GM10266 (cell line): Measurements from ENCODE around the gene BCLAF1.
"Not testable (repeated sequence)": the region's sequence is repeated elsewhere in the genome, so short reads cannot be mapped to it uniquely, and the experiment has no call there.

Source experiments
- DNase-seq: peaks from one replicate; pipeline ENCODE4 v3.0.0; 2012; ENCODE audit errors: extremely low spot score
- CTCF ChIP-seq: IDR thresholded peaks from 2 replicates; pipeline ENCODE4 v1.5.1; 2012; ENCODE audit warnings: mild to moderate bottlenecking, low read depth; ENCODE audit not compliant: control insufficient read depth, insufficient read depth; ENCODE audit errors: missing control alignments

Gene BCLAF1

GRCh38 chr6:136309729-136310311 is 20.2 kb upstream of the BCLAF1 start:
- TF ChIP-seq CTCF = no peak
- DNase-seq = no peak

GRCh38 chr6:136309171-136309570 is 19.5 kb upstream of the BCLAF1 start:
- DNase-seq = no peak
- no peak for TF ChIP-seq CTCF

DNA sequence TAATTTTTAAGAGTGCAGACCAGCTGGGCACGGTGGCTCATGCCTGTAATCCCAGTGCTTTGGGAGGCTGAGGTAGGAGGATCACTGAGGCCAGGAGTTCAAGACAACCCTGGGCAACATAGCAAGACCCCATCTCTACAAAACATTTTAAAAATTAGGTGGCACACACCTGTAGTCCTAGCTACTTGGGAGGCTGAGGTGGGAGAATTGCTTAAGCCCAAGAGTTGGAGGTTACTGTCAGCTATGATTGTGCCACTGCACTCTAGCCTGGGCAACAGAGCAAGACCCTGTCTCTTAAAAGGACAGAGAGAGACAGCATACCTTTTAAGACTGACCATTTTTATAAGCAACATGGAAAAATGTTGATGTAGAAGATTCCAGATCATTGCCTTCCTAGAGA is 18.8 kb upstream of the BCLAF1 start:
- not testable (repeated sequence) for DNase-seq

DNA sequence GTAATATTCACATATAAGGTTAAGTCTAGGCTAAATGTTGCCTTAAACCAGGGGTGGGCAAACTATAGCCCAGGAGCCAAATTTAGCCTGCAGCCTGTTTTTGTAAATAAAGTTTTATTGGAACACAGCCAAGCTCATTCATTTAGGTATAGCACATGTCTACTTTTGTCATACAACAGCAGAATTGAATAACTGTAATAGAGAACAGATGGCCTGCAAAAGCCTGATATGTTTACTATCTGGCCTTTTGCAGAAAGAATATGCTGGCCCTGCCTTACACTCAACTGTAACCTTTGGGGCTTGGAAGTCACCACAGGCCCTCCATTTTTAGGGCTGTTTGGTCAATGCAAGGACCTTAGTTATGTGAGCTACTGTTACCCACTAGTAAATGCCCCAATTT is 17.7 kb upstream of the BCLAF1 start:
- DNase-seq = no peak
- no peak for TF ChIP-seq CTCF

GRCh38 chr6:136306466-136306865 is 16.8 kb upstream of the BCLAF1 start:
- no peak for DNase-seq
- no peak for TF ChIP-seq CTCF

DNA sequence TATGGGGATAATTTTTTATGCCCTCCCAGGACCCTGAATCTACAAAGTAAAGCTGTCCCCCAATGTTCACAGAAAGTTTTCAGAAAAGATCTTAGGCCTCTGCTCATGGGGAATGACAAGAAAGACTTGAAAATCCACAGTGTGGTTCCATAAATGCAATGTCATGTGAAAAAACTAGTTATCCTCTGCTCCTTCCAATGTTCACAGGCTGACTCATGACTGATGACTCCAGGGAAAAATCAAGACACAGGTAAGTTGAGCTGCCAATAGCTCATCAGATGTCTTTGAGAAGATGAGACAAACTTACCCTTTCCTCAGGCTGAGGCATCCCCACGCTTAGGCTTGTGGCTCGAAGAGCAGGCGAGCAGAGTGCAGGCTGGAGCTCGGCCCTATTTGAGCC is 14.8 kb upstream of the BCLAF1 start:
- no peak for TF ChIP-seq CTCF

GRCh38 chr6:136303516-136303915 is 13.9 kb upstream of the BCLAF1 start:
- DNase-seq = no peak
- TF ChIP-seq CTCF = no peak

More for the DNA sequence above, 14.8 kb upstream of the BCLAF1 start:
- no peak for DNase-seq

- no peak for DNase-seq
- TF ChIP-seq CTCF = no peak
Observed at GRCh38 chr6:136294621-136295020, 5.0 kb upstream of the BCLAF1 start.
